GM23248 (cell line): ENCODE data around the gene PF4V1.

Experiments
- EZH2 ChIP-seq: fragments of 200-600 bp; sonication (generic); IDR thresholded peaks from 2 replicates; pipeline ENCODE4 v1.6.1; 2018; ENCODE audit warnings: antibody characterized with exemption, mild to moderate bottlenecking; ENCODE audit not compliant: insufficient read depth, poor library complexity, severe bottlenecking
- EZH2phosphoT487 ChIP-seq: fragments of 200-600 bp; sonication (generic); IDR thresholded peaks from 2 replicates; pipeline ENCODE4 v1.6.1; 2018; ENCODE audit warnings: antibody characterized with exemption, moderate library complexity, mild to moderate bottlenecking, low read depth; ENCODE audit not compliant: insufficient read depth

GRCh38 chr4:73891739-73892405 lies 38.8 kb downstream of the PF4V1 start:
- no peak for TF ChIP-seq EZH2
- TF ChIP-seq EZH2phosphoT487, result peak; percentile 93
